DND-41 (cell line): ENCODE data around the gene PRKAR1B.

ENCODE experiments used
- ATAC-seq: fragments of 200-7000 bp; cut with Tn5 transposase; 3 replicates; pipeline ENCODE4 v1.9.1; 2021; ENCODE audit warnings: low read depth; ENCODE audit not compliant: insufficient read depth
- DNase-seq: peaks from one replicate; pipeline ENCODE4 v3.0.0-alpha.2; 2020
- H2AFZ ChIP-seq: 2 replicates; pipeline ENCODE4 v1.6.0; 2012; ENCODE audit warnings: low read depth, low read length
- H3K27ac ChIP-seq: 2 replicates; pipeline ENCODE4 v1.5.1; 2012; ENCODE audit warnings: low read length, inconsistent platforms
- H3K27me3 ChIP-seq: fragments of 200-600 bp; sonication (generic); 2 replicates; pipeline ENCODE4 v1.6.0; 2012; ENCODE audit warnings: low read length, mild to moderate bottlenecking, inconsistent platforms; ENCODE audit not compliant: insufficient read depth, poor library complexity
- H3K36me3 ChIP-seq: 2 replicates; pipeline ENCODE4 v1.5.1; 2012; ENCODE audit warnings: low read length, inconsistent platforms; ENCODE audit not compliant: insufficient read depth
- H3K4me1 ChIP-seq: 2 replicates; pipeline ENCODE4 v1.5.1; 2012; ENCODE audit warnings: mild to moderate bottlenecking, low read length; ENCODE audit not compliant: insufficient read depth
- H3K4me2 ChIP-seq: 2 replicates; pipeline ENCODE4 v1.6.0; 2012; ENCODE audit warnings: mild to moderate bottlenecking, moderate library complexity, low read length, inconsistent platforms; ENCODE audit not compliant: insufficient read depth
- H3K4me3 ChIP-seq, 2 experiments: fragments of 200-600 bp in 1 of 2; shearing (Covaris generic) in 1 of 2; 2 replicates each; pipeline ENCODE4 v1.5.1; 2012 to 2016; ENCODE audit warnings: inconsistent platforms in 2 of 2, low read length in 2 of 2, mild to moderate bottlenecking in 2 of 2, low read depth in 1 of 2, moderate library complexity in 1 of 2
- H3K79me2 ChIP-seq: 2 replicates; pipeline ENCODE4 v1.6.0; 2012; ENCODE audit warnings: low read length, inconsistent platforms; ENCODE audit not compliant: insufficient read depth
- H3K9ac ChIP-seq: 2 replicates; pipeline ENCODE4 v1.6.0; 2012; ENCODE audit warnings: low read depth, mild to moderate bottlenecking, inconsistent platforms, low read length, moderate library complexity
- H3K9me3 ChIP-seq: 2 replicates; pipeline ENCODE4 v1.5.1; 2012; ENCODE audit warnings: low read length, moderate library complexity, mild to moderate bottlenecking, inconsistent platforms; ENCODE audit not compliant: insufficient read depth, severe bottlenecking
- H4K20me1 ChIP-seq: 2 replicates; pipeline ENCODE4 v1.6.0; 2012; ENCODE audit warnings: low read length; ENCODE audit not compliant: insufficient read depth
- EZH2 ChIP-seq: IDR thresholded peaks from 3 replicates; pipeline ENCODE4 v1.6.1; 2012; ENCODE audit warnings: borderline replicate concordance, low read depth, mild to moderate bottlenecking, moderate library complexity, low read length, inconsistent platforms; ENCODE audit not compliant: severe bottlenecking
- TF ChIP-seq, protein P1 (sequence below): IDR thresholded peaks from 2 replicates; pipeline ENCODE4 v1.5.1; 2012; ENCODE audit warnings: borderline replicate concordance, low read length, moderate library complexity, mild to moderate bottlenecking; ENCODE audit not compliant: poor library complexity, severe bottlenecking; ENCODE audit errors: extremely low read depth

The PRKAR1B gene

DNA sequence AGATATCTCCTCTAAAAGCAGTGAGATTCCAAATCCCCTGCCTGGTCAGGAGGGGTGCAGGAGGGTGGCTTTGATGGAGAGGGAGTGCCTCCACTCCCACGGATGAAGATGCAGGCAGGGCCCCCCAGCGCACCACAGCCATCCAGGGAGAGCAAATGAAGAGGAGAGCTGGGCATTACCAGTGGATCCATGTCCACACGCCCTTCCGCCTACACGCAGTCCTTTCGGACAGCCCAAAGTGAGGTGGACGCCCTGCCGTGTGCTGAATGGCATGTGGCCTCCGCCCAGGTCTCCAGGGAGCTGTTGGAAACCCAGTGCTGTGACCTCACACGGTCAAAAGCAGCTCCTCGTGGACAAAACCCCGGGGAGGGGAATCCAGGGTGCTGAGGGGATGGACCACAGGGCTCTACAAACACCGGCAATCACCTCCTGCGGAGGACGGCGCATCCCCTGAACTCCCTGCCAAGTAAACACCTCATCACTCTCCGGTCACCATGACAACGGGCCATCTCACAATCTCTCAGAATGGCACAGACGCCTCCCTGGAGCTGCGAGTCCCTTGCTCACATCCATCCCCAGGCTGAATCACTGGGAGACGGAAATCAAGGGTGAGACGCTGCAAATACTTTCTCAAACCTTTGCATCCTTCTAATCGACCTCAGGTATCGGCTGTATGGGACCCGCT lies 35.6 kb downstream of the PRKAR1B start:
- H3K9me3 ChIP-seq: peaks cover 38% of the 10 kb centered on the region
- no peak overlapping the region for H3K9ac ChIP-seq
- no peak overlapping the region for H2AFZ ChIP-seq
- H4K20me1 ChIP-seq: no peaks in the 10 kb centered on the region
- DNase-seq (no peak), ATAC-seq (no peak)
- H3K27ac ChIP-seq: no peak overlapping the region
- TF ChIP-seq EZH2: no peak
- TF ChIP-seq, protein P1, sequence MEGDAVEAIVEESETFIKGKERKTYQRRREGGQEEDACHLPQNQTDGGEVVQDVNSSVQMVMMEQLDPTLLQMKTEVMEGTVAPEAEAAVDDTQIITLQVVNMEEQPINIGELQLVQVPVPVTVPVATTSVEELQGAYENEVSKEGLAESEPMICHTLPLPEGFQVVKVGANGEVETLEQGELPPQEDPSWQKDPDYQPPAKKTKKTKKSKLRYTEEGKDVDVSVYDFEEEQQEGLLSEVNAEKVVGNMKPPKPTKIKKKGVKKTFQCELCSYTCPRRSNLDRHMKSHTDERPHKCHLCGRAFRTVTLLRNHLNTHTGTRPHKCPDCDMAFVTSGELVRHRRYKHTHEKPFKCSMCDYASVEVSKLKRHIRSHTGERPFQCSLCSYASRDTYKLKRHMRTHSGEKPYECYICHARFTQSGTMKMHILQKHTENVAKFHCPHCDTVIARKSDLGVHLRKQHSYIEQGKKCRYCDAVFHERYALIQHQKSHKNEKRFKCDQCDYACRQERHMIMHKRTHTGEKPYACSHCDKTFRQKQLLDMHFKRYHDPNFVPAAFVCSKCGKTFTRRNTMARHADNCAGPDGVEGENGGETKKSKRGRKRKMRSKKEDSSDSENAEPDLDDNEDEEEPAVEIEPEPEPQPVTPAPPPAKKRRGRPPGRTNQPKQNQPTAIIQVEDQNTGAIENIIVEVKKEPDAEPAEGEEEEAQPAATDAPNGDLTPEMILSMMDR: no peak
- peaks cover 9% of the 10 kb centered on the region; the same call in 1 of the 2 replicates for H3K36me3 ChIP-seq
- H3K4me1 ChIP-seq: no peaks in the 10 kb centered on the region
- no peaks in the 10 kb centered on the region for H3K79me2 ChIP-seq
- H3K4me2 ChIP-seq: no peak overlapping the region
- no peaks in the 10 kb centered on the region for H3K27me3 ChIP-seq
- no peak overlapping the region for H3K4me3 ChIP-seq

DNA sequence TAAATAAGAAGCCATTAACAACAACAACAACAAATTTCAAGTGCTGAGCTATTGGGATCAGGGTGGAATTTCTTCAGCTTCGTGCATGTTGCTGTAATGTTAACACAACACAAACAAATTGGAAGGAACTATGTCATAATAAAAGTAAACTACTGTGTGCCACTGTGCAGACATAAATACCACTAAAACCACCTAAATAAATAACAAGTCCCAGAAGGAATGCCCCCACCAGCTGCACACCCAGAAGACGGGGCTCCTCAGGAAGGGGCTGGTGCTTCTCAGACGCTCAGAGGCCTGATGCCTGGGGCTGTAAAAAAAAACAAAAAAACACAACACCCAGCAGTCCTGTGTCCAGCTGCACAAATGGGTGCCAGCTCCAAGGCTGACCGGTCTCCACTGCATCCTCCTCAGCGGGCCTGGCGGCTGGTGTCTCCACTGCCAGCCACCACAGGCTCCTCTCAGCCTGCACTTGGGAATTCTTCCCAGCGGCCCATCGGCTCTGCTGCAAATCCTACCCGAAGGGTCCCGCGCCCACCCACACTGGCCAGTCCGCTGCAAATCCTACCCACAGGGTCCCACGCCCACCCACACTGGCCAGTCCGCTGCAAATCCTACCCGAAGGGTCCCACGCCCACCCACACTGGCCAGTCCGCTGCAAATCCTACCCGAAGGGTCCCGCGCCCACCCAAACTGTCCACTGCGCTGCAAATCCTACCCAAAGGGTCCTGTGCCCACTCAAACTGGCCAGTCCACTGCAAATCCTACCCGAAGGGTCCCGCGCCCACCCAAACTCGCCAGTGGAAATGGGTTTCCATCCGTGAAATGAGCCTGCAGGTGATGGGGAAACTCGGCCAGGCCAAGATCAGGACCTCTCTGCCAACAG lies 36.4 kb downstream of the PRKAR1B start:
- ATAC-seq: no peak

DNA sequence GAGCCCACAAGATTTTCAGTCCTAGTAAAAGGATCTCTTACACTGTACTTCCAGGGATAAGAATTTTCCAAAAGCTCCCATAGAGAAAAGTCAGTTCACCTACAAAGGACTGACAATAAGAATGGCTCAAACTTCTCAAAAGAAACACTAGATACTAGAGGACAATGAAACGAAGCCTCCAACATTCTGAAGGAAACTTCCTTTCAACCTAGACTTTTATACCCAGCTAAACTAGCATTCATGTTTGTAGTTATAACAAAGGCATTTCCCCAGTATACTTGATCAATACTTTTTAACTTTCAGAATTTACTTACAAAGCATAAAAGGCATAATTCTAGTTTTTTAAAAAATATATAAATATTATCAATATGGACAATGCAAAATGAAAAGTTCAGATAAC lies 41.5 kb downstream of the PRKAR1B start:
- no peak overlapping the region for H3K27ac ChIP-seq
- no peaks in the 10 kb centered on the region for H3K79me2 ChIP-seq
- no peak overlapping the region for H3K4me2 ChIP-seq
- no peaks in the 10 kb centered on the region for H3K4me1 ChIP-seq
- peaks cover 42% of the 10 kb centered on the region for H3K36me3 ChIP-seq
- H4K20me1 ChIP-seq: no peaks in the 10 kb centered on the region
- no peak overlapping the region for H3K9ac ChIP-seq
- TF ChIP-seq EZH2: no peak
- TF ChIP-seq, protein P1: no peak
- ATAC-seq: no peak
- no peak overlapping the region for H2AFZ ChIP-seq
- H3K9me3 ChIP-seq: peaks cover 67% of the 10 kb centered on the region
- H3K27me3 ChIP-seq: no peaks in the 10 kb centered on the region
- H3K4me3 ChIP-seq: no peak overlapping the region
- DNase-seq: no peak

More for the DNA sequence above, 36.4 kb downstream of the PRKAR1B start:
- Histone ChIP-seq H3K4me3 (no peak overlapping the region), H3K36me3 (peaks cover 6% of the 10 kb centered on the region; the same call in 1 of the 2 replicates), H3K27me3 (no peaks in the 10 kb centered on the region), H3K9ac (no peak overlapping the region), H3K9me3 (peaks cover 40% of the 10 kb centered on the region), H3K27ac (no peak overlapping the region), H4K20me1 (no peaks in the 10 kb centered on the region), H3K4me2 (no peak overlapping the region), H3K79me2 (no peaks in the 10 kb centered on the region), H3K4me1 (no peaks in the 10 kb centered on the region), H2AFZ (no peak overlapping the region)
- no peak for TF ChIP-seq EZH2
- TF ChIP-seq, protein P1: no peak
- no peak for DNase-seq
